Measurements from ENCODE around the gene FNDC3B. TPM values are rescaled to one million over a fixed set of nuclear protein-coding genes. Genes with fewer than 3 reads are reported as not detected.
"Not testable (repeated sequence)": the region's sequence is repeated elsewhere in the genome, so short reads cannot be mapped to it uniquely, and the experiment has no call there.

FNDC3B gene
- total RNA-seq, 1 donor from 2014 or later, result 79.2 TPM

GRCh38 chr3:172040981-172041963 is 1.9 kb downstream of the FNDC3B start:
- DNase-seq (ENCODE audit: extremely low spot score, unreplicated experiment), result no peak
- no peak for TF ChIP-seq CTCF (conservative IDR thresholded peaks at IDR 0.05)
- peaks cover 10% of the 10 kb centered on the region for H3K36me3 Mint-ChIP-seq
- H3K4me3 Mint-ChIP-seq, result peak overlapping the region; percentile 93
- peak overlapping the region; percentile 90 for H3K27ac Mint-ChIP-seq
- H3K9me3 Mint-ChIP-seq, result no peaks in the 10 kb centered on the region
- peaks cover 44% of the 10 kb centered on the region for H3K4me1 Mint-ChIP-seq (ENCODE audit: unreplicated experiment)
- peaks cover 3% of the 10 kb centered on the region for H3K27me3 Mint-ChIP-seq

- no peaks in the 10 kb centered on the region for H3K9me3 Mint-ChIP-seq
- H3K27me3 Mint-ChIP-seq, result peaks cover 3% of the 10 kb centered on the region
- TF ChIP-seq CTCF (conservative IDR thresholded peaks at IDR 0.05), result no peak
- H3K4me1 Mint-ChIP-seq (ENCODE audit: unreplicated experiment), result peaks cover 44% of the 10 kb centered on the region
- peak overlapping the region; percentile 69 for H3K27ac Mint-ChIP-seq
- H3K36me3 Mint-ChIP-seq, result peaks cover 13% of the 10 kb centered on the region
- peak overlapping the region; percentile 93 for H3K4me3 Mint-ChIP-seq
- DNase-seq (ENCODE audit: extremely low spot score, unreplicated experiment), result no peak
Measured at GRCh38 chr3:172042136-172042662, 2.8 kb downstream of the FNDC3B start.

DNA sequence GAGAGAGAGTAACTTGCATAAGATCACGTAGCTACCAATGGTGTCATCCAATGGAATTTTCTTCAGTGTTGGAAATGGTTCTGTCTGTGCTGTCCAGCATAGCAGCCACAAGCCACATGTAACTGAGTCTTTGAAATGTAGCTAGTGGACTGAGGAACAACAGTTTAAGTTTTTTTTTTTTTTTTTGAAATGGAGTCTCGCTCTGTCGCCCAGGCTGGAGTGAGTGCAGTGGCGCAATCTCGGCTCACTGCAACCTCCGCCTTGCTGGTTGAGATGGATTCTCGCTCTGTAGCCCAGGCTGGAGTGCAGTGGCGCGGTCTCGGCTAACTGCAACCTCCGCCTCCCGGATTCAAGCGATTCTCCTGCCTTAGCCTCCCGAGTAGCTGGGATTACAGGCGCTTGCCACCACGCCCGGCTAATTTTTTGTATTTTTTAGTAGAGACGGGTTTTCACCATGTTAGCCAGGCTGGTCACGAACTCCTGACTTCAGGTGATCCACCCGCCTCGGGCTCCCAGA is 3.3 kb downstream of the FNDC3B start:
- peak overlapping the region; percentile 69 for H3K27ac Mint-ChIP-seq
- peaks cover 15% of the 10 kb centered on the region for H3K36me3 Mint-ChIP-seq
- not testable (repeated sequence) for H3K27me3 Mint-ChIP-seq; DNase-seq (ENCODE audit: extremely low spot score, unreplicated experiment); H3K9me3 Mint-ChIP-seq
- peak overlapping the region; percentile 93 for H3K4me3 Mint-ChIP-seq
- H3K4me1 Mint-ChIP-seq (ENCODE audit: unreplicated experiment), result peaks cover 43% of the 10 kb centered on the region

DNA sequence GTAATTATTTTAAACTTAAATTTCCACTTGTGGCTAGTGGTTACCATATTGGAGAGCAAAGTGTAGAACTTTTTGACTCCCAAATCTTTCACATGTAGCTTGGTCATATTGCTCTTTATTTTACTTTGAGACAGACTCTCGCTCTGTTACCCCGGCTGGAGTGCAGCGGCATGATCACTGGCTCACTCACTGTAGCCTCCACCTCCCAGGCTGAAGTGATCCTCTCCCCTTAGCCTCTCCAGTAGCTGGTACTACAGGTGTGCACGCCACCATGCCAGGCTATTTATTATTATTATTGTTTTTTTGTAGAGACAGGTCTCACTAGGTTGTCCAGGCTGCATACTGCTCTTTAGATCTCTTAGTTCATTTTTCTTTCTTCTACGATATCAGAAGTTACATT is 3.9 kb downstream of the FNDC3B start:
- Mint-ChIP-seq H3K9me3 (no peaks in the 10 kb centered on the region), H3K36me3 (peaks cover 17% of the 10 kb centered on the region), H3K27me3 (peaks cover 3% of the 10 kb centered on the region), H3K4me1 (ENCODE audit: unreplicated experiment) (peaks cover 45% of the 10 kb centered on the region), H3K4me3 (peak overlapping the region; percentile 48), H3K27ac (no peak overlapping the region)
- TF ChIP-seq CTCF (conservative IDR thresholded peaks at IDR 0.05), result no peak
- DNase-seq (ENCODE audit: extremely low spot score, unreplicated experiment), result no peak

GRCh38 chr3:172043766-172044165 is 4.4 kb downstream of the FNDC3B start:
- no peak for TF ChIP-seq CTCF (conservative IDR thresholded peaks at IDR 0.05)
- H3K27ac Mint-ChIP-seq, result no peak overlapping the region
- H3K27me3 Mint-ChIP-seq, result peaks cover 3% of the 10 kb centered on the region
- peaks cover 20% of the 10 kb centered on the region for H3K36me3 Mint-ChIP-seq
- no peaks in the 10 kb centered on the region for H3K9me3 Mint-ChIP-seq
- DNase-seq (ENCODE audit: extremely low spot score, unreplicated experiment), result no peak
- peak overlapping the region; percentile 48 for H3K4me3 Mint-ChIP-seq
- peaks cover 41% of the 10 kb centered on the region for H3K4me1 Mint-ChIP-seq (ENCODE audit: unreplicated experiment)

All from type B pancreatic cell (in vitro differentiated cells).